ENCODE measurements around the gene PILRA.

DNA sequence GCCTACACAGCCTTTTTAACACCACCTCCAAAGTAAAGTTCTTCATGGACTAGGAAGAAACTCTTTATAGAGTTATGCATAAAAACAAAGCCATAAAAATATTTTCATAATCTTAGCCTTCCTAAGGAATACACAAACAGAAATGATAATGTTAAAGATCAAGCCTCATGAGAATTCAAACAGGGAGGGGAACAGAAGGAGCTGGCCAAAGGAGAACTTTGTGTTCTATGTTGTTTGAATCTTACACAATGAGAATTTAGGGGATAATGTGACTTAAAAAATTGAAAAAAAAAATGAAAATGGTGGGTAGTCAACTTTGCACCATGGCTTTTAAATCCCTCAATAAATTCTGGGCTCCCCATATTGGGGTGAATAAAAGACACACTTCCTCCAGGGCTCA, 24.5 kb upstream of the PILRA start:
- TF ChIP-seq, protein P1, sequence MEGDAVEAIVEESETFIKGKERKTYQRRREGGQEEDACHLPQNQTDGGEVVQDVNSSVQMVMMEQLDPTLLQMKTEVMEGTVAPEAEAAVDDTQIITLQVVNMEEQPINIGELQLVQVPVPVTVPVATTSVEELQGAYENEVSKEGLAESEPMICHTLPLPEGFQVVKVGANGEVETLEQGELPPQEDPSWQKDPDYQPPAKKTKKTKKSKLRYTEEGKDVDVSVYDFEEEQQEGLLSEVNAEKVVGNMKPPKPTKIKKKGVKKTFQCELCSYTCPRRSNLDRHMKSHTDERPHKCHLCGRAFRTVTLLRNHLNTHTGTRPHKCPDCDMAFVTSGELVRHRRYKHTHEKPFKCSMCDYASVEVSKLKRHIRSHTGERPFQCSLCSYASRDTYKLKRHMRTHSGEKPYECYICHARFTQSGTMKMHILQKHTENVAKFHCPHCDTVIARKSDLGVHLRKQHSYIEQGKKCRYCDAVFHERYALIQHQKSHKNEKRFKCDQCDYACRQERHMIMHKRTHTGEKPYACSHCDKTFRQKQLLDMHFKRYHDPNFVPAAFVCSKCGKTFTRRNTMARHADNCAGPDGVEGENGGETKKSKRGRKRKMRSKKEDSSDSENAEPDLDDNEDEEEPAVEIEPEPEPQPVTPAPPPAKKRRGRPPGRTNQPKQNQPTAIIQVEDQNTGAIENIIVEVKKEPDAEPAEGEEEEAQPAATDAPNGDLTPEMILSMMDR (IDR thresholded peaks at IDR 0.05): no peak
- no peak for TF ChIP-seq POLR2A (IDR thresholded peaks at IDR 0.05)

Data from vagina (tissue), 2 donors.